ENCODE data around the gene MYB.

- TF ChIP-seq CTCF (conservative IDR thresholded peaks at IDR 0.05; ENCODE audit: low read length) = no peak
- no peak for TF ChIP-seq EZH2phosphoT487 (IDR thresholded peaks at IDR 0.05; ENCODE audit: borderline replicate concordance)
Measured at GRCh38 chr6:135146162-135146934, 34.8 kb upstream of the MYB start.
